IPS DF 4.7 (cell line): ENCODE measurements around the gene ANXA3.

Experiments used
- DNase-seq: peaks from one replicate; pipeline ENCODE4 v3.0.0-alpha.2; 2013; ENCODE audit warnings: low spot score; ENCODE audit errors: extremely low read depth

The ANXA3 gene

DNA sequence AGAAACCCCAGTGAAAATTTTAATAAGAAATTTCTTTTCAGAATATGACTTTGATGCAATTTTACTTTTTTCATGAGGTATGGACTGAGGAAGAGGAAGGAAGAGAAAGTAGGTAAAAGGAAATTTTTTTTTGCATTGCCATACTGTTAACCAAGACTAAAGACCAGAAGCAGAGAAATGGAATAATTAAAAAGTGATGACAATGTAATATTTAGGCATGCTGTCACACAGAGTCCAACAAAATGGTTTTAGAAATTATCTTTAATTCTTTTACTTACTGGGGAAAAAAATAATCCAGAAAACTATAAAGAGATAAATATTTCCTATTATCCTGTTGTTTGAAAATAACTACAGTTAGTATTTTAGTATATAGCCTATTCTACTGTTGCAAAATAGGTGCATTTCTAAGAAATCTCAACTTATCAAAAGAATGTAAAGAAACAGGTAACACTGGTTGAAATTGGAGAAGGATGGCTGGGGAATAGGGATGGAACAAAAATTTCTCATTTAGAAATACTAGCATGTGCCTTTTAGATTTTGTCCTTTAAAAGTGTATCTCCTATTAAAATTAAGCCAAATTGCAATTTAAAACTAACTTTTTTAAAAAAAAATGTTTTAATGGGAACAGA, 92.6 kb downstream of the ANXA3 start:
- DNase-seq = no peak

GRCh38 chr4:78644744-78645330, 93.3 kb downstream of the ANXA3 start:
- peak; percentile 25 for DNase-seq

DNA sequence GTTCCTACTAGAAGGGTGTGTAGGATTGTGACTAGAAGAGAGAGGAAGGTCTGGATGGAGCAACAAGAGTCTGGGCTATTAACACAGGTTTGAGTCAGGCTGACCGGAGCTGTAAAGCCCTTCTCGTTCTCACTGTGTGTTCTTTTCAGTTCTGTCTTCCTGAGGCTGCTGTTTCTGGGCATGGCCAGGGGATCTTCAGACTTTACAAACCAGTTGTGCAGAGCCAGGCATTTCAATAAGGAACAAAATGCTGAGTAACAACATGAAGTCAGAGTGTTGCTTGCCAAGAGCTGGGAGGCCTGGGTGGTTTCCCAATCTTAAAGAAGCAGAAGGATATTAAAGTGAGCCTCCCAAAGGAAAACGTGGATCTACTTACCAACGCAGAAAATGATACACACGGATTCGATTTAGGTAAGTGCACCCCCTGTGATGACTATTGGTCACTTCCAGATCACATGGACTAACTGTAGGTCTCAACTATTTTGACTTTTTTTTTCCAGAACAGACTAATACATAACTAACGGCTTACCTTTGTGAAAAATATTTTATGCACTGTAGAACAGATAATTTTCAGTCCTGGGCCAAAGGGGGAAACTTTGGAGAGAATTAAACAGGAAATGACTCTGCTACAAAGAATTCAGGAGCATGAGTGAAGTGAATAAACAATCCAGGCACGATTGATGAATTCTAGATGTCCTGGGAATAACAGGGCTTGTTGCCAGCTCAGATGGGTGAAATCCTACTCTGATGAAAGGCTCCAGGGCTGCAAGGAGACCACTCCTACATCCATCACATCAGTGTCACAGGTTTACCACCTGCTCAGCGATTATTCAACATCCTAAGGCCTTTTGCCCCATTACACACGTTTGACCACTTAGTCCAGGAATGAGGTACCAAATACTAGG, 94.5 kb downstream of the ANXA3 start:
- DNase-seq = no peak

- no peak for DNase-seq
Measured at GRCh38 chr4:78647272-78647671, 95.7 kb downstream of the ANXA3 start.

DNA sequence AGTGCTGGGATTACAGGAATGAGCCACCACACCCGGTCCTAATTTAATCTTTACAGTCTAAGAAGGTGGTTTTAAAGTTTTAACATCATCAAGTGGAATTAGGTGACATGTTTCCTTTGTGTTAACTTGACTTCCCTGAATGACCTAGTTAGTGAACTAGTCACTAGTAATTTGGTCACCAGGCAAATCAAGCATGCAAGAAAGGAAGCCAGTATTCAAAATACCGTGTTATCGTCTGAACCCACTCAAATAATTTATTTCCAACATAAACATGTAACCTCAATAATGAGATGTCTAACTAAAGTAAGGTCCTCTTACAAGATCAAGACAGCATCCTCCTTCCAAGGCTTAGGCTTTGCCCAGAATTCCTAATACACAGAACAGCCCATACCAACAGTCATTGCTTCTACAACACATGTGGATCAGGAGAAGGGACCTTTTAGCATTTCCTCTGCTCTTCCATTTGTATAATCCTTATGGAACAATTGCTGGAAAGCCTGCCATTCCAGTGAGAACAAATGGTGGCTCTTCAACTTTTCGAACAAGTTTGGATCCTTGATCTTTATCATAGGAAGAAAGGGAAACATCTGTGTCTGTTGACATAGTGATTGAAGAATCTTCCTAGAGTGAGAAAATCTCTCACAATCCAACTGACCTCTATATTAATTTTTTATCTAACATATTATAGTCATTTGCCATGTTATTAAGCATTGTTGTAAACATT, 97.2 kb downstream of the ANXA3 start:
- no peak for DNase-seq

GRCh38 chr4:78650106-78651024, 98.8 kb downstream of the ANXA3 start:
- no peak for DNase-seq

DNA sequence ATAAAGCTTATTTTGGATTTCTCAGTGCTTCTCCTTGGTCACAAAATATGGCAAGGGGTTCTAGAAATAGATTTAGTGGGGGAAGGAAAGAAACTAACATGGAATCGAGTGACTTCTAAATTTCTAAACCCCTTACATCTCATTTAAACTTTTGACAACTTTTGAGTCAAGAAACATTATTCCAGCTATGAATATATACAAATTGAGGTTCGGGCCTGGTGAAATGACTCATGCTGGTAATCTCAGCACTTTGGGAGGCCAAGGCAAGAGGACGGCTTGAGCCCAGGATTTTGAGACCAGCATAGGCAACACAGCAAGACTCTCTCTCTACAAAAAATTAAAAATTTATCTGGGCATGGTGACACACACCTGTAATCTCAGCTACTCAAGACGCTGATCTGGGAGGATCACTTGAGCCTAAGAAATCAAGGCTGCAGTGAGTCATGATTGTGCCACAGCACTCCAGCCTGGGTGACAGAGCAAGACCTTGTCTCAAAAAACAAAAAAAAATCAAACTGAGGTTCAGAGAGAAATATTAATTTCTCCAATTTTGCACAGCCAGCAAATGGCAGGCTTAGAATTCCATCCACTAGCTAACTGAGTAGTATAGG, 99.8 kb downstream of the ANXA3 start:
- no peak for DNase-seq

DNA sequence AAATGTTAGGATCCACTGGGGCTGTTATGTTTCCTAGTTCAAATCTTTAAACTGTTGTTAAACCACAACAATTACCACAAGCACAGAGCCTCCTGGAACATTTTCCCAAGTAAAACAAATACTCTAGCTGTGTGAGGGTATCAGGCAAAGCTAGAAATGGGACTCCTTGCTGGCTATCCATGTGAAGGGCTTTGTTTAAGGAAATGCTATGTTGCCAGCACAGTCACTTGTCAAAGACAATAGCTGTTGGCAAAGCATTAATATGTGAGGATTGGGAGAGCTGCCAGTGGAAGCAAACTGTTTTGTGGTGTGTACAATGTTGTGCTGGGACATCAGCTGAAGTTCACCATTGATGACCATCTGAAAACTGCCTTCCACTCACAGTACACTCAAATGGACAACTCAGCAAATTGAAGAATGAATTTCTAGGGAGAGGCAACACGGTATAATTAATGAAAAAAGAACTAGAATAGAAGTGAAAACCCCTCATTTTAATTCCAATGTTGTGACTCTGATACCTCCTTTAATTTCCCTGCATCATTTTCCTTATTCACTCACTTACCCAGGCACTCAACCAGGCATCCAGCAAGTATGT, 100.8 kb downstream of the ANXA3 start:
- DNase-seq = no peak

DNA sequence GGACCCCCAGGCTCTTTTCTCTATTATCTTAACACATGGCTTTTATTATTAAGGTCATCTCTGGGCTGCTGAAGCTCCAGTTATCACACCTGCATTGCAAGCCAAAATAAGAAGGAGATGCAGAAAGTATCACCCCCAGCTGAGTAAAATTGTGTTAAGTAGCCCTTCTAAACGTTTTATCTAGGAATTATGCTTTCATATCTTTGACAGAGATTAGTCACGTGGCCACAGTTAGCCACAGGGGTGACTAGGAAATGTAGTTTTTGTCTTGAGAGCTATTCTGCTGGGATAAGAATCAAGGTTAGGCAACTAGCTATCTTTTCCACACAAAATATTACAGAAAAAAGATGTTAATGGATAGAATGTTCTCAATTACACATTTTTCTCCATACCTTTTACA, 102.1 kb downstream of the ANXA3 start:
- no peak for DNase-seq

- DNase-seq = no peak
Measured at GRCh38 chr4:78654807-78655206, 103.2 kb downstream of the ANXA3 start.

- no peak for DNase-seq
Measured at GRCh38 chr4:78656968-78657445, 105.4 kb downstream of the ANXA3 start.

- no peak for DNase-seq
Measured at GRCh38 chr4:78659264-78659663, 107.7 kb downstream of the ANXA3 start.

- no peak for DNase-seq
Measured at GRCh38 chr4:78659665-78660064, 108.1 kb downstream of the ANXA3 start.
